GM18526 (cell line): ENCODE measurements around the gene MAN2C1.

Experiments
- POLR2A ChIP-seq: IDR thresholded peaks from 3 replicates; pipeline ENCODE4 v1.6.1; 2011; ENCODE audit not compliant: insufficient read length; ENCODE audit errors: extremely low read depth

Gene MAN2C1

DNA sequence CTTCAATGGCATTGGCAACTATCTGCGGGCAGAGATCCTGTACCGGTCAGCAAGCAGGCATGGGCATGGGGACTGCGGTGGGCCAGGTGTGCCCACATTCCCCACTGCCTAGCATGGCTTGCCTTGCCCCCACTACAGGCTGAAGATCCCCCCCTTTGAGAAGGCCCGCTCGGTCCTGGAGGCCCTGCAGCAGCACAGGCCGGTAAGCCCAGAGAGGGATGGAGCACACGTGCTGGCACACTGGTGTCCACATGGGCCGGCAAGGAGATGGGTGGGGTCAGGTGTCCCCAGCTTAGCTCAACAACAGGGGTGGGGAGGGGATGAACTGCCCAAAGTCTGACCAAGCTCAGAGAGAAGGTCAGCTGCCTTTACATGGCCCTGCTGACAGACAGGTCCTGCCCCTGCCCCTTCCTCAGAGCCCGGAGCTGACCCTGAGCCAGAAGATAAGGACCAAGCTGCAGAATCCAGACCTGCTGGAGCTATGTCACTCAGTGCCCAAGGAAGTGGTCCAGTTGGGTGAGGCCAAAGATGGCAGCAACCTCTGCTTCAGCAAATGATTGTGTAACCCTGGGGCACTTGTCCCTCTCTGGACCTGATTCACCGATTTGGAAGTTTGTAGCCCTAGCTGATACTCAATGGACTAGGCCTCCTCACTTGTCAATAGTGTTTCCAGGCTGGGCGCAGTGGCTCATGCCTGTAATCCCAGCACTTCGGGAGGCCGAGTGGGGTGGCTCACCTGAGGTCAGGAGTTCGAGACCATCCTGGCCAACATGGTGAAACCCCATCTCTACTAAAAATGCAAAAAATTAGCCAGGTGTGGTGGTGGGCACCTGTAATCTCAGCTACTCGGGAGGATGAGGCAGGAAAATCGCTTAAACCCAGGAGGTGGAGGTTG, 16.0 kb downstream of the MAN2C1 start:
- no peak for TF ChIP-seq POLR2A

DNA sequence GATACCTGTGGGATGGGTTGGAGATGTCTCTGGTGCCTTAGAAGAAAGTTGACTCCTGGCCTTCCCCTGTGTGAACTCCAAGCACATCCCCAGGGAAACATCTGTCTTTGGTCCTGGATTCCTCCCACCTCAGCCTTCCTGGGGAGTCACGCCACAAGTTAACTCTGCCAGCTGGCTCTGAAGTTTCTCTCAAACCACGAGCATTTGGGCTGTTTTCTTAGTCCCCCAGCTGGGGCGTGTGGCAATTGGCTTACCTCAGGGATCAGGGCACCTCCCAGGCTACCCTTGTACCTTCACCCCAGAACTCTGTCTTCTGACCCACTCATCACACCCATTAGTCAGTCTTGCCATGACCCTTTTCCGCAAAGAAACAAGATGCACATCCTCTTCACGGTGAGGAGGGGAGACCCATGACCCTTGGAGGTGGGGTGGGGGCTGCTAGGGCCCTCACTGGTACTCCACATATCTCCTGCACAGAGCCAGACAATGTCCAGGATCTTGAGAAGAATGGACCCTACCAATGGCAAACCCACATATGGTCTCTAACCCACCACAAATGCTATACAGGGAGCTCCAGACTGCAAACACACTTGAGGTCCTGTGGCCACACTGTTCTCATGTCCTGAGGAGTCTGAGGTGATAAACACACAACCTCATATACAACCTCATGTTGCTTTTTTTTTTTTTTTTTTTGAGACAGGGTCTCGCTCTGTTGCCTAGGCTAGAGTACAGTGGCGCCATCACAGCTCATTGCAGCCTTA, 17.6 kb downstream of the MAN2C1 start:
- TF ChIP-seq POLR2A, result no peak

DNA sequence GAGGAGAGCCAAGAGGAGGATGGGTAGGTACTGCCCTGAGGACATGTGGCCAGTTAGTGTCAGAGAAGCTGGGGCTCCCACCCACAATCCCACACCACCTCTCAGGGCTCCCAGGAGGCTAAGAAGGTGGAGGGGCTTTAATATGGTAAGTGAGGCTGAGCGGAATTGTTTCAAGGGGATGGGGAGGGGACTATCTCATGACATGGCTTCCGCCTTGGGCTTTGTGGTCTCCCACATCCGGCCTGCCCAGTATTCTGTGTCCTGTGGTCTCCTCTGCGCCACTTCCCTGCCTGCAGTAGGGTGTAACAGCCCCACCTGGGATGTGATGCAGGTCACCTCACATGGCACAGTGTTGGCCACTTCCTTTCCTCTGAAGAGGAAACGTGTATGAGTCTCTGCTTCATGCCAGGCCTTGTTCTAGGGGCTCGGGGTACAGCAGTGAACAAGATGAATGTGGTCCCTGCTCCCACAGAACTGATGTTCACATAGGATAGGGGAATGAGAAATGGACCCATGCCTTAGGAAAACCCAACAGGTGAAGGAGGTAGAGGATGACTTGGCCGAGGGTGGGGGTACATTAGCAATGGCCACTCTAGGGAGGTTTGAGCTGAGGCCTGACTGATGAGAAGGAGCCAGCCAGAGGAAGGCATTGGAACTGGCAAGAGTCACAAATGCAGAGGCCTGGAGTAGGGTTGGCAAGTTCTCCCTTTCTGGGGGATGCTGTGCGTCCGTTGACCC, 18.4 kb downstream of the MAN2C1 start:
- peak; percentile 20 for TF ChIP-seq POLR2A

DNA sequence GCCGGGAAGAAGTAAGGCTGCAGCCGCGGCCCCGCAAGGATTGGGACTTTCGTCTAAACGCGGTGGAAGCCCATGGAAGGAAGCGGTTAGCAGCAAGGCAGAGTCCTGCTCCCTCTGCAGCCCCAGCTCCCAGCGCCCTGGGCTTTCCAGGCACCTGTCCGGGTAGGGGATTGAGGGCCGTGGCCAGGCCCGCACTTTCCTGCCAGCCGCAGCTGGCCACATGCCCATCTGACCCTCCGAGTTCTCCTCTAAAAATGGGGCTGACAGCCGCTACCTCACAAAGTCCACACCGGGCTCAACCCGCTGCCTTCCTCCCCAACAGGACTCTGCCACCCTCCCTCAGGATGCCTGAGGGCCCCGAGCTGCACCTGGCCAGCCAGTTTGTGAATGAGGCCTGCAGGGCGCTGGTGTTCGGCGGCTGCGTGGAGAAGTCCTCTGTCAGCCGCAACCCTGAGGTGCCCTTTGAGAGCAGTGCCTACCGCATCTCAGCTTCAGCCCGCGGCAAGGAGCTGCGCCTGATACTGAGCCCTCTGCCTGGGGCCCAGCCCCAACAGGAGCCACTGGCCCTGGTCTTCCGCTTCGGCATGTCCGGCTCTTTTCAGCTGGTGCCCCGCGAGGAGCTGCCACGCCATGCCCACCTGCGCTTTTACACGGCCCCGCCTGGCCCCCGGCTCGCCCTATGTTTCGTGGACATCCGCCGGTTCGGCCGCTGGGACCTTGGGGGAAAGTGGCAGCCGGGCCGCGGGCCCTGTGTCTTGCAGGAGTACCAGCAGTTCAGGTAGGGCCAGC, 19.7 kb downstream of the MAN2C1 start:
- no peak for TF ChIP-seq POLR2A

DNA sequence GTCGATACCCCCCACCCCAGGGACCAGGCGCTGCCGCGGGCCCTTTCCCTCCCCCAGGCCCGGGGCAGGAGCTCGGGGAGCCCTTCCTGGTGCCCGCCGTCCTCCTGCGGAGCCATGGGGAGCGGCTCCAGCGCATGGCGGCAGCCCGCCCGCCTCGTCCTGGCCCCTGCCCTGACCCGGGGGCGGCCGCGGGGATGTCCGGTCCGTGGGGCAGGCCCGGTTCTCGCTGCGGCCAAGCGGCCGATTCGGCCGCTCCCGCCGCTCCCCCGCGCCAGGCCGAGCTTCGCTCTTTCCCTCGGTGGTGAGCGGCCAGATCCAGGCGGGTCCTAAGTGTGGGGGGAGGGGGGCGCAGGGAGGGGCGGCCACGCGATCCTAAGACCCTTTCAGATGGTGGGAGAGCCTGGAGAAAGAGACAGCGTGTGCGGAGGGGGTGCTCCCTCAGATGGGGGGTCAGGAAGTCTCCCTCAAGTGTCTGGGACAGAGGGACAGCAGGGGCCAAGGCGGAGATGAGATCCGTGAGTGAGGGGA, 20.3 kb downstream of the MAN2C1 start:
- no peak for TF ChIP-seq POLR2A

DNA sequence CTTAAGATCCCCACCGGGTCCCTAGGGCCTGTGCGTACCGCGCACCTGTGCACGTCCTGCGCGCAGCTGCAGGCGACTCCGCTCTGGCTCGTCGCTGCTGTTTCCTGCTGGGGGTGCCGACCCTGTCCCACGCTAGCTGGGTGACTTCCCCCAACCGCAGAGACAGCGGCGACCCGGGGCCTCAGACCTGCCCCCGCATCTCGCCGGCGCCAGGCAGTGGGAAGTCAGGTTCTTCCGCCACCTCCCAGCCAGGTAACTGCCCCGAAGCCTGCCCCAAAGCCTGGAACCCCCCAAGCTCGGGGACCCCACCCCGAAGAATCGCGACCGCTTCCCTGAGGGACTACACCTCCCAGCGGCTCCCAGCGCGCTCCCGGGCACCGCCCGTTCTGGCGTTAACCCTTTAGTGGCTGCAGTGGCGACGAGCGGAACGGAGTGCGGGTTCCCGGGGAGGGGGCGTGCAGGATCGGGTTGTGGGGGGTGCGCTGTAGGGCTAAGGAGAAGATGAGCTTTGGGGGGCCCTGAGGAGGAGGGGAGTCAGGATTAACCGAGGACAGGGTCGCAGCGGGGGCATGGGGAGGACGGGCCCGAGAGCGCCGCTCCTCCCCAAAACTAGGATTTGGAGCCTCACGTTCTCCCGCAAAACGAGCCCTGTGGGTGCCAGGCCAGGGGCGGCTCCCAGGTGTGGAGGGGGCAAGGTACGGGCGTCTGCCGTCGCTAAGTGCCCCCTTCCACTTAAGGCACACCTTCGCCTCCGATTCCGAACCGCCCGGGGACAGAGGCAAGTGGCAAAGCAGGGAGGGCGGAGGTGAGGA, 21.0 kb downstream of the MAN2C1 start:
- no peak for TF ChIP-seq POLR2A

DNA sequence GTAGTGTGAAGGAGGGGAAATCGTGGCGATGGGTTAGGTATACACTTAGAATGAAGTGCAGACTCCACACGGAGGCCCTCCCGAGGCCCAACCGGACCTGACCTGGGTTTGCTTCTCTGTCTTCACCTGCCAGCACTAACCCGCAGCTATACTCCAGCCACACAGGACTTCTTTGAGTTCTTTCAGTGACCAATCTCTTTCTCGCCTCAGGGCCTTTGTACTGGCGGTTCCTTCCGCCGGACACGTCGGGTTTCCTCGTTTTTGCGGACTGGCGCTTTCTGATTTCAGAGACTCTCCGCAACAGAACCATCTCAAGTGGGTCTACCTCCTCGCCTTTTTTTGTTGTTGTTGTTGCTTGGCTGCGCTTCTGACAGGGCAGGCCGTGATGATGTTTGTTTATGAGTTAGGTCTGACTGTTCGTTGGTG, 21.6 kb downstream of the MAN2C1 start, which contains the start of gene NEIL1:
Gene NEIL1 (plus strand): TSS at position 244 of the 426 bp plus-strand sequence. CDS start 1,867 bp downstream, outside the sequence.
- no peak for TF ChIP-seq POLR2A

DNA sequence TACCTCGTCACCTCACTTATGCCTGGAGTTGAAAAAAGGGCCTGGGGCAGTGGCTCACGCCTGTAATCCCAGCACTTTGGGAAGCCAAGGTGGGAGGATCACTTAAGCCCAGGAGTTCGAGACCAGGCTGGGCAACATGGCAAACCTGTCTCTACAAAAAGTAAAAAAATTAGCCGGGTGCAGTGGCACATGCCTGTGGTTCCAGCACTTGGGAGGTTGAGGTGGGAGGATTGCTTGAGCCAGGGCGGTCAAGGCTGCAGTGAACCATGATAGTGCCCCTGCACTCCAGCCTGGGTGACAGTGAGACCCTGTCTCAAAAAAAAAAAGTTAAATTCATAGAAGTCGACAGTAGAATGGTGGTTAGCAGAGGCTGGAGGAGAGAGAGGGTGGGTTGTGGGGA, 26.2 kb downstream of the MAN2C1 start:
- TF ChIP-seq POLR2A, result no peak

DNA sequence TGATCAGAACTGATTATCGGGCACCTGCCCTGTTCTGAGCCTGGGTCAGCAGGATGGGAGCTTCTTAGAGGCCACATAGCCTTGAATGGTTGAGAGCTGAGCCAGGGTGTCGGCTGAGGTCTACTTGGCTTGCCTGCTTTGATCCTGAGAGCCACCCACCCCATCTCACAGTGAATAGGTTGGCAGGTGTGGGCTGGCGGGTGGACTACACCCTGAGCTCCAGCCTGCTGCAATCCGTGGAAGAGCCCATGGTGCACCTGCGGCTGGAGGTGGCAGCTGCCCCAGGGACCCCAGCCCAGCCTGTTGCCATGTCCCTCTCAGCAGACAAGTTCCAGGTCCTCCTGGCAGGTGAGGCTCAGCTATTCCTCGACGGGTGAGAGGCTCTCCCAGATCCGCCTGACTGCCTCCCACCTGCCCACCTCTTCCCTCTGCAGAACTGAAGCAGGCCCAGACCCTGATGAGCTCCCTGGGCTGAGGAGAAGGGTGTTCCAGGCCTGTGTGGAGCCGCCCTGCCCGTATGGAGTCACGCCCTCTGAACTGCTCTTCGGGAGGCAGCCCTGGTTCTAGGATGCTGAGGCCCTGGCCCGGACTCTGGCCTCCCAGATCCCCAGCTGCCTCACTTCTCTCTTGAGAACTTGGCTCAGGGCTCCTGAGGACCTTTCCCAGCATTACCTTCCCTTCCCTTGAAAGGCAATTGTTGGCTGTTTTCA, 28.7 kb downstream of the MAN2C1 start:
- TF ChIP-seq POLR2A, result no peak

DNA sequence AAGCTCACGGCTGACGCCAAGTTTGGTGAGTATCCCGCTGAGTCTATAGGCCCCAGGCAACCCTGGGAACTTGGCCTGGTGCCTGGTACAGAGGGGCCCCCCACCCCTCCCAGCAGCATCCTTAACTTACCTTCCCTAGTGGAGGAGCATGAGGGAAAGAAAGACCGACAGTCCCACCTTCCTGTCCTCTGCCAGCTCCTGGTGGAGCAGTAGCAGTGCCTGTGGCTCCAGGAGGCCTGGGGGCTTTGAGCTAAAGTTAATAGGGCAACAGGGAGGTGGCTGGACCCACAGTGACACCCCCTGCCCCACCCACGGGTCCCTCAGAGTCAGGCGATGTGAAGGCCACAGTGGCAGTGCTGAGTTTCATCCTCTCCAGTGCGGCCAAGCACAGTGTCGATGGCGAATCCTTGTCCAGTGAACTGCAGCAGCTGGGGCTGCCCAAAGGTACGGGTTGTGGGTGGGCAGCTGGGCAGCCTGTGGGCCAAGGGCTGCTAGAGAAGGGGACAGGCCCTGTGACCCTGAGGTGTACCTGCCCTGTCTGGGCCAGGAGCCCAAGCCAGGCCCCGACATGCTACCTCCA, 29.7 kb downstream of the MAN2C1 start:
- no peak for TF ChIP-seq POLR2A

DNA sequence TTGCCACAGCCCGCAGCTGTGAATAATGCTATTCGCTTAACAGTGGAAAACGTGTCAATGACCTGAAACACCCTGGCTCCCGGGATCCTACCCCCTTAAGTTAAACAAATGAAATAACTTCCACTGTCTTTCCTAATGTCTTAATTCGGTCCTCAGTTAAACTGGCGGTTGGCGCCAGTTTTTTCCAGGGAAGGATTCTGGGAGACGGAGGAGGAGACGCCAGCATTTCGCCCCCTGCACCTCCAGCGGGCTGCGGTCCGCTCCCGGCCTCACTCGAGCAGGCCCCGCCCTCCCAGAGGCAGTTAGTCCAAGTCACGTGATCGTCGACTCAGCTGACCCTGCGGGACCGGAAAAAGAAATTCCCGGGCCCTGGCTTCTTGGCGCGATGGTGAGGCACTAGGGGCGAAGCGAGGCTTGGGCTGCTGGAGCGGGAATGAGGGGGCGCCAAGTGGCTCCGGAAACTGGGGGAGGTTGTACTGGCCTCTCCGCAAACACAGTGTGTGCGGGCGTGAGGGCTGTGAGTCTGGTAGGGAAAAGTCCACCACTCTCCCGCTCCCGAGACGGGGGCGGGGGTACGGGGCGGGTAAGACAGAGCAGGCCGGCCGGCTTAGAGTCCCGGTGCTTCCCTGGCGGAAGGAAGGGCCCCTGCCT, 32.6 kb downstream of the MAN2C1 start, which contains the start of gene COMMD4:
Gene COMMD4 (plus strand): TSS at position 359 of the 651 bp plus-strand sequence. CDS start 27 bp downstream, at position 386.
- TF ChIP-seq POLR2A, result peak; percentile 54

DNA sequence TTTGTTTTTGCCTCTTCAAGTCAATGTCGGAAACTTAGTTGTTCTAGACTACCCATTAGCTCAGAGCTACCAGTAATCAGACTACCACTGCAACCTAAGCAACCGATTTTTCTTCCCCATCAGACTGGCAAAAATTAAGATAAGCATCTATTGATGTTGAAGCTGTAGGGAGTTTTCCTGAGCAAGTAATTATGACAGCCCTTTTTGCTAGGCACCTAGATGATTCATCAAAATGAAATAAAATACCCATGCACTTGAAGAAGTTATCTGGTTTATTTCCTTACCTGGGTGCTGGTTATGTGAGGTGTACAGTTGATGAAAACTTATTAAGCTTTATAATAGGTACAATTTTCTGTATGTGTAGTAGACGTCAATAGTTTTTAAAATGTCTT, 33.1 kb downstream of the MAN2C1 start:
- no peak for TF ChIP-seq POLR2A
